ENCODE results near the gene GJC3. TPM values are rescaled to one million over a fixed set of nuclear protein-coding genes. Genes with fewer than 3 reads are reported as not detected.
A peak's percentile ranks its signal among the peaks of the same experiment; 100 is the strongest.

GJC3 gene
- total and polyA plus RNA-seq, 2 of the 13 experiments (the other 11 are each of a cell fraction or from before 2014, with no cell fraction given), result 0.75 to 1.4 TPM

GRCh38 chr7:99975782-99976521 lies 46.5 kb upstream of the GJC3 start, which contains the start of gene AZGP1 (continued):
- no peak for TF ChIP-seq TEF (CRISPR knock-in tag; IDR thresholded peaks at IDR 0.05)
- TF ChIP-seq ZNF432 (CRISPR knock-in tag; IDR thresholded peaks at IDR 0.05; ENCODE audit: borderline replicate concordance), result no peak
- TF ChIP-seq HNRNPLL (IDR thresholded peaks at IDR 0.05; ENCODE audit: low read depth, low read length, poor library complexity, severe bottlenecking), result no peak
- no peak for TF ChIP-seq JDP2 (CRISPR knock-in tag; IDR thresholded peaks at IDR 0.05; ENCODE audit: borderline replicate concordance)
- no peak for TF ChIP-seq ZNF572 (CRISPR knock-in tag; IDR thresholded peaks at IDR 0.05)
- no peak for TF ChIP-seq NBN (conservative IDR thresholded peaks at IDR 0.05)
- TF ChIP-seq HNRNPH1 (optimal IDR thresholded peaks at IDR 0.05; ENCODE audit: low read depth, low read length), result no peak
- no peak for TF ChIP-seq EHMT2 (IDR thresholded peaks at IDR 0.05; ENCODE audit: borderline replicate concordance, low read depth, low read length)
- no peak for TF ChIP-seq ADNP (CRISPR knock-in tag; IDR thresholded peaks at IDR 0.05)
- no peak for TF ChIP-seq MXD4 (CRISPR knock-in tag; IDR thresholded peaks at IDR 0.05)
- TF ChIP-seq ZNF552 (CRISPR knock-in tag; IDR thresholded peaks at IDR 0.05; ENCODE audit: borderline replicate concordance), result no peak
- no peak for TF ChIP-seq ZNF512B (CRISPR knock-in tag; IDR thresholded peaks at IDR 0.05; ENCODE audit: borderline replicate concordance)
- TF ChIP-seq FOXP4 (CRISPR knock-in tag; IDR thresholded peaks at IDR 0.05), result peak; percentile 32; the same call in 1 of the 2 replicates
- TF ChIP-seq ZBTB20 (CRISPR knock-in tag; IDR thresholded peaks at IDR 0.05; ENCODE audit: borderline replicate concordance, low read depth), result no peak
- no peak for TF ChIP-seq SMARCE1 (IDR thresholded peaks at IDR 0.05; ENCODE audit: borderline replicate concordance)
- TF ChIP-seq PRPF4 (IDR thresholded peaks at IDR 0.05; ENCODE audit: low read depth, low read length, poor library complexity, severe bottlenecking), result no peak
- TF ChIP-seq SKIL (CRISPR knock-in tag; IDR thresholded peaks at IDR 0.05; ENCODE audit: borderline replicate concordance), result no peak
- TF ChIP-seq ZNF20 (CRISPR knock-in tag; IDR thresholded peaks at IDR 0.05), result no peak

Data from HepG2 (cell line).